Parathyroid adenoma (tissue), 2 donors: ENCODE results near the gene REC8.
A peak's percentile ranks its signal among the peaks of the same experiment; 100 is the strongest.

Source experiments
- H2AFZ ChIP-seq: fragments of 300-600 bp; sonication (generic); one replicate; pipeline ENCODE4 v1.7.0; 2017; ENCODE audit warnings: antibody characterized with exemption, mild to moderate bottlenecking
- H3K27ac ChIP-seq: fragments of 300-600 bp; sonication (generic); one replicate; pipeline ENCODE4 v1.7.0; 2017
- H3K27me3 ChIP-seq: fragments of 300-600 bp; sonication (generic); one replicate; pipeline ENCODE4 v1.7.0; 2017; ENCODE audit warnings: low read length; ENCODE audit not compliant: control insufficient read depth, insufficient read depth
- H3K36me3 ChIP-seq: fragments of 300-600 bp; sonication (generic); one replicate; pipeline ENCODE4 v1.7.0; 2017; ENCODE audit warnings: low read length; ENCODE audit not compliant: control insufficient read depth, insufficient read depth
- H3K4me1 ChIP-seq: fragments of 300-600 bp; sonication (generic); one replicate; pipeline ENCODE4 v1.7.0; 2017; ENCODE audit warnings: control low read depth
- H3K4me2 ChIP-seq: fragments of 300-600 bp; sonication (generic); one replicate; pipeline ENCODE4 v1.7.0; 2017; ENCODE audit warnings: low read length
- H3K4me3 ChIP-seq: fragments of 300-600 bp; sonication (generic); one replicate; pipeline ENCODE4 v1.7.0; 2017; ENCODE audit warnings: low read depth, low read length
- H3K79me2 ChIP-seq: fragments of 300-600 bp; sonication (generic); one replicate; pipeline ENCODE4 v1.7.0; 2017; ENCODE audit warnings: control low read depth
- H3K9ac ChIP-seq: fragments of 300-600 bp; sonication (generic); one replicate; pipeline ENCODE4 v1.7.0; 2017; ENCODE audit warnings: mild to moderate bottlenecking
- H3K9me3 ChIP-seq: fragments of 300-600 bp; sonication (generic); one replicate; pipeline ENCODE4 v1.7.0; 2017; ENCODE audit warnings: low read length; ENCODE audit not compliant: control insufficient read depth
- TF ChIP-seq, protein P1 (sequence below): fragments of 300-600 bp; sonication (generic); IDR thresholded peaks from one replicate; pipeline ENCODE4 v1.7.0; 2017; ENCODE audit warnings: antibody characterized with exemption, mild to moderate bottlenecking
- donor health status: primary hyperparathyroidism.

The REC8 gene

DNA sequence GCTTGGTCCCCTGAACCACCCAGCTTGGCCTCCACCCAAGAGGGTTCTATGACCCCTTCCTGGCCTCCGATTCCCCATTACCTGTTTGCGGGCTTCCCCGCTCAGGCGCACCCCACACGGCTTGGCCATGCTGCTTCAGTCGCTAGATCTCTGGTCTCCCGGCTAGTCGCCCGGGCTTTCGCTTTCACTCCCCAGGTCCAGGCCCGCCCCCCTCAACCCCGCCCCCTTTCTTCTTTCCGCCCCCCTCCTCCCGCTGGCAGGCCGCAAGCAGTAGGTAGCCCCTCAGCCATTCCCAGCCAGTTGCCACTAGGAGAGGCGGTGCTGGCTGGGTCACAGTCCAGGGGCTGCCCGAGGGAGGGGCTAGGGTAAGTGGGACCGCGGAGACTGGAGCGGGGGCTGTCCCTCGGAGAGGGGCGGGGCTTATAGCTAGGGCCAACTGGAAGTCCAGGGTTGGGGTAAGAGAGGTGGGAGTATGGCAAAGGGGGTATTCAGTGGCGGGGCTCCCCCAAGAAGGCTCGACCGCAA, 25.4 kb upstream of the REC8 start, which contains the start of gene PSME2:
Gene PSME2, minus strand, starts transcription at position 158 of the 525 bp plus-strand sequence. Its CDS starts 29 bp downstream, at position 129.
- Histone ChIP-seq H3K27ac (peak within 1 kb of the TSS; percentile 93), H3K4me1 (peaks cover 14% of the 10 kb centered on the region), H3K9me3 (no peaks in the 10 kb centered on the region), H3K27me3 (no peaks in the 10 kb centered on the region), H2AFZ (peak within 1 kb of the TSS; percentile 96), H3K79me2 (peaks cover 21% of the 10 kb centered on the region), H3K4me2 (peak within 1 kb of the TSS; percentile 89), H3K36me3 (no peaks in the 10 kb centered on the region), H3K4me3 (peak within 1 kb of the TSS; percentile 72), H3K9ac (peak within 1 kb of the TSS; percentile 74)
- TF ChIP-seq, protein P1, sequence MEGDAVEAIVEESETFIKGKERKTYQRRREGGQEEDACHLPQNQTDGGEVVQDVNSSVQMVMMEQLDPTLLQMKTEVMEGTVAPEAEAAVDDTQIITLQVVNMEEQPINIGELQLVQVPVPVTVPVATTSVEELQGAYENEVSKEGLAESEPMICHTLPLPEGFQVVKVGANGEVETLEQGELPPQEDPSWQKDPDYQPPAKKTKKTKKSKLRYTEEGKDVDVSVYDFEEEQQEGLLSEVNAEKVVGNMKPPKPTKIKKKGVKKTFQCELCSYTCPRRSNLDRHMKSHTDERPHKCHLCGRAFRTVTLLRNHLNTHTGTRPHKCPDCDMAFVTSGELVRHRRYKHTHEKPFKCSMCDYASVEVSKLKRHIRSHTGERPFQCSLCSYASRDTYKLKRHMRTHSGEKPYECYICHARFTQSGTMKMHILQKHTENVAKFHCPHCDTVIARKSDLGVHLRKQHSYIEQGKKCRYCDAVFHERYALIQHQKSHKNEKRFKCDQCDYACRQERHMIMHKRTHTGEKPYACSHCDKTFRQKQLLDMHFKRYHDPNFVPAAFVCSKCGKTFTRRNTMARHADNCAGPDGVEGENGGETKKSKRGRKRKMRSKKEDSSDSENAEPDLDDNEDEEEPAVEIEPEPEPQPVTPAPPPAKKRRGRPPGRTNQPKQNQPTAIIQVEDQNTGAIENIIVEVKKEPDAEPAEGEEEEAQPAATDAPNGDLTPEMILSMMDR, result no peak

DNA sequence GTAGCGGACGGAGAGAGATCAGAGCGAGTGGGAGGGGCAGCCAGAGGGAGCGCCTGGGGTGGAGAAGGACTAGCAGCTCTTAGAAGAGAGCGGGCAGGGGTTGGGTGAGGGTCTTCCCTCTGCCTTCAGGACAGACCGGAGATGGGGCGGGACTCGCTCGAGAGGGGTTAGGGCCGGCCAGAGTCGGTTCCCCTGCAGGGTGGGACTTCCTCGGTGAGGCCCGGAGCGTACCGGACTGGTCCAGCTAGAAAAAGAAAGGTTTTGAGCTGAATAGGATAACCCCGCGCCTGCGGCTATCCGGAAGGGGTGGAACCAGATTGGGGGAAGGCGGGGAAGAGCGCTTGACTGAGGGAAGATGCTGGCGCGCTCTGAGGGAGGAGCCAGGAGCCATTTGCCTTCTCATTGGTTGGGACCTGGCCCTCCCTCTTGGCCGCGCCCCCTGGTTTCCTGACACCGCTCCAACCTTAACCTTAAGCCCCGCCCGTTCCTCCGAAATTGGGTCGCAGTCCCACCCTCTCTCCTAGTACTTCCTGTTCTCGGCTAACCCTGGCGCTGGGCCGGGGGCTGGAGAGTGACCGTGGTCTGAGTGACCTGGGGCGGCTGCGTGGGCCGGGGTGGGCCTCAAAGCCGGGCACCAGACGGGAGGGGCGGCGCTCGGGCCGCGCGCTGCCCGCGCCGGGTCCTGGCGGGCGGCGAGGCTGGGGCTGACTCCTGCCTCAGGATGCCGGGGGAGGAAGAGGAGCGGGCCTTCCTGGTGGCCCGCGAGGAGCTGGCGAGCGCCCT, 24.7 kb upstream of the REC8 start, which contains the start of gene RNF31:
Gene RNF31, plus strand, starts transcription at position 521 of the 783 bp plus-strand sequence. Its CDS starts 201 bp downstream, at position 722.
- Histone ChIP-seq H3K9ac (peak within 1 kb of the TSS; percentile 74), H3K4me1 (peaks cover 14% of the 10 kb centered on the region), H3K27ac (peak within 1 kb of the TSS; percentile 93), H2AFZ (peak within 1 kb of the TSS; percentile 96), H3K4me2 (peak within 1 kb of the TSS; percentile 89), H3K27me3 (no peaks in the 10 kb centered on the region), H3K4me3 (peak within 1 kb of the TSS; percentile 72), H3K36me3 (no peaks in the 10 kb centered on the region), H3K9me3 (no peaks in the 10 kb centered on the region), H3K79me2 (peaks cover 21% of the 10 kb centered on the region)
- TF ChIP-seq, protein P1, result no peak

DNA sequence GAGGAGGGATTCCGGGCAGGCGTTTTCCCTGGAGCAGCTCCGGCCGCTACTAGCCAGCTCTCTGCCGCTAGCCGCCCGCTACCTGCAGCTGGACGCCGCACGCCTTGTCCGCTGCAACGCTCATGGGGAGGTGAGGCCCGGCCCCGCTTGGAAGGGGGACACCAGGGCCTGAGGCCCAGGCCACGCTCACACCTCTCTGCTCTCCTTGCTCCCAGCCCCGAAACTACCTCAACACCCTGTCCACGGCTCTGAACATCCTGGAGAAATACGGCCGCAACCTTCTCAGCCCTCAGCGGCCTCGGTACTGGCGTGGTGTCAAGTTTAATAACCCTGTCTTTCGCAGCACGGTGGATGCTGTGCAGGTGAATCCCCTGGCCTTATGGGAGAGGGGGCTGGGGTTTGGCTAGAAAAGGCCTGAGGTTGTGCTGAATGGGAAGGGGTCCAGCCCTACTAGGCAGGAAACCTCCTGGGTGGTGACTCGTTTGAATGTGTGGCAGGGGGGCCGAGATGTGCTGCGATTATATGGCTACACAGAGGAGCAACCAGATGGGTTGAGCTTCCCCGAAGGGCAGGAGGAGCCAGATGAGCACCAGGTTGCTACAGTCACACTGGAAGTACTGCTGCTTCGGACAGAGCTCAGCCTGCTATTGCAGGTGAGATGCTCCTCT, 24.0 kb upstream of the REC8 start:
- Histone ChIP-seq H3K27me3 (no peaks in the 10 kb centered on the region), H3K27ac (peak overlapping the region; percentile 93), H3K4me1 (peaks cover 14% of the 10 kb centered on the region), H3K9me3 (no peaks in the 10 kb centered on the region), H3K79me2 (peaks cover 21% of the 10 kb centered on the region), H3K4me3 (peak overlapping the region; percentile 72), H3K4me2 (peak overlapping the region; percentile 89), H3K36me3 (no peaks in the 10 kb centered on the region), H3K9ac (peak overlapping the region; percentile 74), H2AFZ (peak overlapping the region; percentile 96)
- TF ChIP-seq, protein P1, result no peak

DNA sequence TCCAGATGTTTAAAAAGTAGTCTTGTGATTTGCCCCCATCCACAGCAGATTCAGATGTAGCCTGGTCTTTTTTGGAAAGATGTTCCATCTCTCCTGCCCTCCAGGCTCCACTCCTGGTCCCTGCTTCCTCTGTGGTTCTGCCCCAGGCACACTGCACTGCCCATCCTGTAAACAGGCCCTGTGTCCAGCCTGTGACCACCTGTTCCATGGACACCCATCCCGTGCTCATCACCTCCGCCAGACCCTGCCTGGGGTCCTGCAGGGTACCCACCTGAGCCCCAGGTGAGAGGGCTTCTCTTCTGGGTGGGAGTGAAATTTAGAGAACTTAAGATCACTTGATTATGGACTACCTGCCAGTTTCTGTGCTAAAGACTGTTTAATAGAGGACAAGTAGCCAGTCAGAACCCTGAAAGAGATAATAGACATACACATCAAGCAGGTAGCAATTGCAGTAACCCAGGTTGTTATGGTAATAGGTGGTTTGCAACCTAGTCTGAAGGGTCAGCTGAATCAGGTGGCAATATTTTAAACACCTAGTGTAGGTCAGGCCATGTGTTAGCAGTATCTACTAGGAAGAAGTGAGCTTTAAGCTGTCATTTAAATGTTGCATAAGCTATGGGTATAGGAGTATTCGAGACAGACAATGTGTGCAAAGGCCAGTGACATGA, 22.4 kb upstream of the REC8 start:
- no peak overlapping the region for H2AFZ ChIP-seq
- H3K27ac ChIP-seq, result no peak overlapping the region
- no peaks in the 10 kb centered on the region for H3K36me3 ChIP-seq
- no peak overlapping the region for H3K4me3 ChIP-seq
- TF ChIP-seq, protein P1, result no peak
- H3K4me2 ChIP-seq, result no peak overlapping the region
- H3K4me1 ChIP-seq, result peaks cover 14% of the 10 kb centered on the region
- H3K27me3 ChIP-seq, result no peaks in the 10 kb centered on the region
- H3K9me3 ChIP-seq, result no peaks in the 10 kb centered on the region
- H3K9ac ChIP-seq, result no peak overlapping the region
- H3K79me2 ChIP-seq, result peaks cover 17% of the 10 kb centered on the region
